Activated CD8-positive, alpha-beta memory T cell treated with anti-CD3 and anti-CD28 coated beads for 1 hour (primary cell): ENCODE data around the gene RAB24.

Experiments used
- DNase-seq, 2 donors: peaks; one replicate each; pipeline ENCODE4 v3.0.0-alpha.2; 2020; ENCODE audit warnings: low read depth in 1 of 2; ENCODE audit errors: extremely low read depth in 1 of 2

Gene RAB24

GRCh38 chr5:177333420-177334154 is 30.1 kb upstream of the RAB24 start:
- no peak for DNase-seq

- DNase-seq, result no peak
Measured at GRCh38 chr5:177332896-177333260, 29.4 kb upstream of the RAB24 start.

- DNase-seq, result no peak
Measured at GRCh38 chr5:177332031-177332895, 28.7 kb upstream of the RAB24 start.

GRCh38 chr5:177330991-177331842 is 27.7 kb upstream of the RAB24 start:
- no peak for DNase-seq

GRCh38 chr5:177329883-177330282 is 26.4 kb upstream of the RAB24 start:
- DNase-seq, result no peak

GRCh38 chr5:177328545-177329231 is 25.2 kb upstream of the RAB24 start:
- no peak for DNase-seq

- no peak for DNase-seq
Measured at GRCh38 chr5:177327539-177328522, 24.3 kb upstream of the RAB24 start.

GRCh38 chr5:177325868-177326381 is 22.4 kb upstream of the RAB24 start:
- DNase-seq, result no peak

GRCh38 chr5:177320879-177321278 is 17.4 kb upstream of the RAB24 start:
- no peak for DNase-seq

- no peak for DNase-seq
Measured at GRCh38 chr5:177319913-177320588, 16.5 kb upstream of the RAB24 start.

GRCh38 chr5:177317959-177318377 is 14.4 kb upstream of the RAB24 start:
- DNase-seq, result peak; percentile 42 to 57

GRCh38 chr5:177316005-177316404 is 12.5 kb upstream of the RAB24 start:
- DNase-seq, result no peak

GRCh38 chr5:177315411-177315810 is 11.9 kb upstream of the RAB24 start:
- no peak for DNase-seq

- DNase-seq, result no peak
Measured at GRCh38 chr5:177314376-177315342, 11.1 kb upstream of the RAB24 start.

GRCh38 chr5:177313561-177314259 is 10.2 kb upstream of the RAB24 start:
- DNase-seq, result no peak

- no peak for DNase-seq
Measured at GRCh38 chr5:177312649-177313181, 9.2 kb upstream of the RAB24 start.
